ENCODE measurements around the gene TUBD1.

- TF ChIP-seq CTCF (conservative IDR thresholded peaks at IDR 0.05; ENCODE audit: low read length) (no peak), EZH2phosphoT487 (IDR thresholded peaks at IDR 0.05; ENCODE audit: borderline replicate concordance, low read depth, low read length) (no peak)
Measured at GRCh38 chr17:59856859-59857794, 35.6 kb downstream of the TUBD1 start.

All from OCI-LY7 (cell line).